Adrenal gland (tissue), 5 donors: Measurements from ENCODE around the gene NTHL1.

Experiments
- POLR2A ChIP-seq, 2 donors: fragments of 450-650 bp; IDR thresholded peaks; one replicate each; pipeline ENCODE4 v1.6.1; 2017; ENCODE audit warnings: antibody characterized with exemption in 2 of 2, mild to moderate bottlenecking in 2 of 2, moderate library complexity in 1 of 2
- TF ChIP-seq, protein P1 (sequence below), 6 experiments: fragments of 450-650 bp in 4 of 6; fragments of 200-600 bp in 2 of 6; sonication (generic) in 1 of 6; IDR thresholded peaks; 1 replicate in 5 of 6; 2 replicates in 1 of 6; pipeline versions ENCODE4 v1.5.1 to v1.8.0; 2016 to 2021; ENCODE audit warnings: antibody characterized with exemption in 6 of 6, mild to moderate bottlenecking in 2 of 6, moderate library complexity in 1 of 6
- donor health status: DM: no; HTN: no; CAD: no.

GRCh38 chr16:2039274-2040031 is 8.2 kb downstream of the NTHL1 start:
- TF ChIP-seq, protein P1, sequence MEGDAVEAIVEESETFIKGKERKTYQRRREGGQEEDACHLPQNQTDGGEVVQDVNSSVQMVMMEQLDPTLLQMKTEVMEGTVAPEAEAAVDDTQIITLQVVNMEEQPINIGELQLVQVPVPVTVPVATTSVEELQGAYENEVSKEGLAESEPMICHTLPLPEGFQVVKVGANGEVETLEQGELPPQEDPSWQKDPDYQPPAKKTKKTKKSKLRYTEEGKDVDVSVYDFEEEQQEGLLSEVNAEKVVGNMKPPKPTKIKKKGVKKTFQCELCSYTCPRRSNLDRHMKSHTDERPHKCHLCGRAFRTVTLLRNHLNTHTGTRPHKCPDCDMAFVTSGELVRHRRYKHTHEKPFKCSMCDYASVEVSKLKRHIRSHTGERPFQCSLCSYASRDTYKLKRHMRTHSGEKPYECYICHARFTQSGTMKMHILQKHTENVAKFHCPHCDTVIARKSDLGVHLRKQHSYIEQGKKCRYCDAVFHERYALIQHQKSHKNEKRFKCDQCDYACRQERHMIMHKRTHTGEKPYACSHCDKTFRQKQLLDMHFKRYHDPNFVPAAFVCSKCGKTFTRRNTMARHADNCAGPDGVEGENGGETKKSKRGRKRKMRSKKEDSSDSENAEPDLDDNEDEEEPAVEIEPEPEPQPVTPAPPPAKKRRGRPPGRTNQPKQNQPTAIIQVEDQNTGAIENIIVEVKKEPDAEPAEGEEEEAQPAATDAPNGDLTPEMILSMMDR (IDR thresholded peaks at IDR 0.05) = no peak
- no peak for TF ChIP-seq POLR2A (IDR thresholded peaks at IDR 0.05)
